HG02870 (cell line): Measurements from ENCODE around the gene BLVRB.
A peak's percentile ranks its signal among the peaks of the same experiment; 100 is the strongest.
"Not testable (repeated sequence)": the region's sequence is repeated elsewhere in the genome, so short reads cannot be mapped to it uniquely, and the experiment has no call there.

Experiments
- ATAC-seq: cut with Tn5 transposase; IDR thresholded peaks from one replicate; pipeline ENCODE4 v1.9.1; 2021; ENCODE audit warnings: mild to moderate bottlenecking, moderate library complexity; ENCODE audit not compliant: unreplicated experiment

The BLVRB gene

DNA sequence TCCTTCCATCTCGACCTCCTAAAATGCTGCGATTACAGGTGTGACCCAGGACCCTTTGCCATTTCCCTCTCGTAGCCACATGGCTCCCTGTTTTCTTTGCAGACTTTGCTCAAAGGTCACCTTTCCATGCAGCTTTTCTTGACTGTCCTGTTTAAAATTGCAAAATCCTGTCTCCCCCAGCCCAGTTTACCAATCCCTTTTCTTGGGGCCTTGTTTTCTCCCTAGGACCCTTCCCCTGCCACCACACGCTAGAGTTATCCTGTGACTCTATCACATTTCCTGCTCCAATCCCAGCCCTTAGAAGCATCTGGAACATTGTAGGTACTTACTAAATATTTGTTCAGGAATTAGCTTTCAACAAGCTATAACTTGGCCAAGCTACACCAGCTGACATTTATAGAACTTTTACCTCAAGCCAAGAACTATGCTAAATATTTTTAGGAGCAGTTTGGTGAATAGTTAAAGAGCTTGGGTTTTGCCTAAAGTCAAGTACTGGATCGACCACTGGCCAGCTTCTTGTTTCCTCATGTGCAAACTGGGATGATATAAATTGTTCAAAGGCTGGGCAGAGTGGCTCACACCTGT lies 12.3 kb downstream of the BLVRB start:
- ATAC-seq: no peak

DNA sequence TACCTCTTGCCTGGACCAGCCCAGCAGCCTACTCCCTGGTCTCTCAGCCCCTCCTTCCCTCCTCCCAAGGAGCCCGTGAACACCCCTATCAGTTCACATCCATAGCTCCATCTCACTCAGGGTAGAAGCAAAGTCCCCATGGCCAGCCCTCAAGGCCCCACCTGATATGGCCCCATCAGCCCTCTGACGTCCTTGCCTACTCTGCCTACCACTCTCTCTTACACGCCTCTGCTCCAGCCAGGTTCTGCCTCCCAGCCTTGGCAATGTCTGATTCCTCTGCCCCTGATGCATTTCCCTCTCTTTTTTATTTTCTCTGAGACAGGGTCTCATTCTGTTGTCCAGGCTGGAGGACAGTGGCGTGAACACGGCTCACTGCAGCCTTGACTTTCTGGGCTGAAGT lies 13.5 kb downstream of the BLVRB start:
- no peak for ATAC-seq

DNA sequence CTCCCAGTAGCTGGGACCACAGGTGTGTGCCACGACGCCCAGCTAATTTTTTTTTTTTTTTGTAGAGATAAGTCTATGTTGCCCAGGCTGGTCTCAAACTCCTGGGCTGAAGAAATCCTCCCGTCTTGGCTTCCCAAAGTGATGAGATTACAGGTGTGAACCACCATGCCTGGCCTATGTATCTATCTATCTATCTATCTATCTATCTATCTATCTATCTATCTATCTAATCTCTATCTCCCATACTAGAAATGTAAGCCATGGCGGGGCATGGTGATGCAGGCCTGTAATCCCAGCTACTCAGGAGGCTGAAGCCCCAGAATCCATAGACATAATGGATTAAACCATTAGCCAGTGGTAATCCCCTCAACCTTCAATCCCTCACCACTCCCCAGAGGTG lies 14.9 kb downstream of the BLVRB start:
- ATAC-seq: no peak

DNA sequence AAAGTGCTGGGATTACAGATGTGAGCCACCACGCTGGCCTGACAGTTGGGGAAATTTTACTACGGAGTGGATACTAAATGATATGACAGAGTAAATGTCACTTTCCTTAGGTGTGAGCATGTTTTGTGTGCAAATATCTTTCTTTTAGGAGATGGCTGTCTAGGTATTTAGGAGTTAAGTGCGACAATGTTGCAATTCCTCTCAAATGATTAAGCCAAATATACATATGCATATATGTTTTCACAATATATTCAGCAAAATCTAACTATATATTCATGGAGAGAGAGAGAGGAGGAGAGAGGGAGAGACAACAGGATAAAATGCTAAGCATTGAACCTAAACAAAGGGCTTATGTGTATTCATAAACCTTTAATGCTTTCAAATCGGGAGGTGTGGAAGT lies 16.0 kb downstream of the BLVRB start:
- ATAC-seq: no peak

DNA sequence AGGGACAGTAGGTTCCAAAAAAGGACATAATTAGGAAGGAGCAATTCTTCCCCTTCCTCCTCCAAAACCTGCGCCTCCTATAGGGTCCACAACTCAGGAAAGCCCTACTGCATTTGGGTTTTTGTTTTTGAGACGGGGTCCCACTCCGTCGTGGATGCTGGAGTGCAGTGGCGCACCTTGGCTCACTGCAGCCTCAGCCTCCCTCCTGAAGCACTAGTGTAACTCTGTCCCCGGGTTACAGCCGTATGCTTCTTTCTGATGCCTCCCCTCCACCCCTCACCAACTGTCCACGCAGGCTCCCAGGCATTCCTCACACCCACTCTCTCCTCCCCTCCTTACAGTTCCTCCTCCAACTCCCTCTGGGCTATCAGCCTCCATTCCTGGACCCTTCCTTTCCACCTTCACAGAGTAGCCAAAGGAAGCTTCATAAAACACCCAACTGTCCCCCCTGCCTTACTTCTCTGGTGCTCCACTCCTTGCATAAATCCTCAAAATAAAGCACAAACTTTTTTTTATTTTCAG lies 19.2 kb downstream of the BLVRB start:
- no peak for ATAC-seq

DNA sequence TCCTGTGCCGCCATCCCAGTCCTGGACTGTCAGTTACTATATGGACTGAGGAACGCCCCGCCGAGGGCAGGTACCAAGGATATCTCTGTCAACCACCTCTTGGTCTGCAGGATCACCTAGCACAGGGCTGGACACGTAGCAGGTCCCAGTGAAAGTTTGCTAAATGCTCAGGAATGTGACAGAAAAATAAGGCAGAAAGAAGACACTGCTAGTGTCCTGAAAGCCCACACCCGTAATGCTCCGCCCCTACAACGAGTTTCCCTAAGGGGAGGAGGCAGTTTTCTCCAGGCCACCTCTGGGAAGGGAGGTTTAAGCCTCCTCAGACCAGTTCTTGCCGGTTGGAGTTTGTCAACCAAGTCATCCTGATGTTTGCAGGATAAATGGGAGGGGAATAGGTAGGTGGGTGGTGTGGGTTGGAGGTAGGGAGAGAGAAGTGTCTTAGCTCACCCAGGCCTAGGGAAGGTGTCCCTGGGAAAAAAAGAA lies 19.7 kb downstream of the BLVRB start:
- ATAC-seq: no peak

DNA sequence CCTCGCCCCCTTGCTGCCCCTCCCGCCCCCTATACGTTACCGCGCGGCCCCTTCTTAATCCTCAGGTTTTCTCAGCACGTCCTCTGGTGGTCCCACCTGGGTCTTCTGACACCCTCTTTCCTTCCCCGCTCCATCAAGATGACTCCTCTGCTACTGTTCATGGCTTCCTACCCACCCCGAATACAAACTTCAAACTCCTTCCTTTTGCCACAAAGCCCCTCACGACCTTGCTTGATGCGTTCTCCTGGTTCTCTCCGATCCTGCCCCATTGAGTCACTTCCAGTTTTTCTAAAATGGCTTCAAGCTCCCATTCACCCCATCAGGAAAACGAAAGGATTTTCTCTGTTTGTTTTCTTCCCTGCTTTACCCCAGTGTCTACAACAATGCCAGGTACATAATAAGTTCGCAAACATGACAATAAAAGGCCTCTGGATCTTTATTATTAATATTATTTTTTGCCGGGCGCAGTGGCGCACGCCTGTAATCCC lies 20.7 kb downstream of the BLVRB start:
- ATAC-seq: no peak

DNA sequence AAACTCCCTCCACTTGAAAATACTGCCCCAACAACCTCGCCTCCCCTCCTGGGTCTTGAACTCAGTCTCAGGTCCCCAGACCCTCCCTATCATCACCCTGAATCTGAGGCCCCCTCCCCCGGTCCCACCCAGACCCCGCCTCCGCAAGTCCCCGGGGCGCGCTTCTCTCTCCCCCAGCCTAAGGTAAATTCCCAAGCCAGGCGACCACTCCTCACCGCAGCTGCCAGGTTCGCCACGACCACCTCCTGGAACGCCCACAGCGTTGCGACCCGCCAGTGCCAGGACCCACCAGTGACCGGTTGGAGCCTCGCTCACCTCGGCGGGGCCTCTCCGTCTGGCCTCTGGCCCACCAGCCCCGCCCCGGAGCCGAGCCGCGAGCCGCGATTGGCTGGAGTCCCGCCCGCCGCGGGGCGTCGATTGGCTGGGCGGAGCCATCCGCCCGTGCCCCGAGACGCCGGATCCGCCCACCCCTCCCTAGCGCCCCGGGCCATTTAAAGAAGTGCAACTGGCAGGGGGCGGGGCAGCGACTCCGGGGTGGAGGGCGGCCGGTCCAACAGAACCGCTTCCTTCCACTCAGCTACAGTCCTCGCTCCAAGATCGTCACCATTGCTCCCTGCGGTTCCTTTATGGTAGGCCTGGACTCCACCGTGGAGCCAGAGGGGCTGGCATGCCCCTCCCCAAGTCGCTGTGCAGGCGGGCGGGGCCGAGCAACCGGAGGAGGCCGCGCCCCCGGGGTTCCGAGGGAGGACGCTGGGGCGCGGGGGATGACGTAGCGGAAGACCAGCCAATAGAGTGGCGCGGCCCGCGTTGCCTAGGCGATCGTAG lies 21.3 kb downstream of the BLVRB start, which contains the start of gene SERTAD3:
Gene SERTAD3 (minus strand): TSS at position 336 of the 825 bp plus-strand sequence. CDS start 2,255 bp downstream, outside the sequence.
- ATAC-seq: peak; percentile 58

DNA sequence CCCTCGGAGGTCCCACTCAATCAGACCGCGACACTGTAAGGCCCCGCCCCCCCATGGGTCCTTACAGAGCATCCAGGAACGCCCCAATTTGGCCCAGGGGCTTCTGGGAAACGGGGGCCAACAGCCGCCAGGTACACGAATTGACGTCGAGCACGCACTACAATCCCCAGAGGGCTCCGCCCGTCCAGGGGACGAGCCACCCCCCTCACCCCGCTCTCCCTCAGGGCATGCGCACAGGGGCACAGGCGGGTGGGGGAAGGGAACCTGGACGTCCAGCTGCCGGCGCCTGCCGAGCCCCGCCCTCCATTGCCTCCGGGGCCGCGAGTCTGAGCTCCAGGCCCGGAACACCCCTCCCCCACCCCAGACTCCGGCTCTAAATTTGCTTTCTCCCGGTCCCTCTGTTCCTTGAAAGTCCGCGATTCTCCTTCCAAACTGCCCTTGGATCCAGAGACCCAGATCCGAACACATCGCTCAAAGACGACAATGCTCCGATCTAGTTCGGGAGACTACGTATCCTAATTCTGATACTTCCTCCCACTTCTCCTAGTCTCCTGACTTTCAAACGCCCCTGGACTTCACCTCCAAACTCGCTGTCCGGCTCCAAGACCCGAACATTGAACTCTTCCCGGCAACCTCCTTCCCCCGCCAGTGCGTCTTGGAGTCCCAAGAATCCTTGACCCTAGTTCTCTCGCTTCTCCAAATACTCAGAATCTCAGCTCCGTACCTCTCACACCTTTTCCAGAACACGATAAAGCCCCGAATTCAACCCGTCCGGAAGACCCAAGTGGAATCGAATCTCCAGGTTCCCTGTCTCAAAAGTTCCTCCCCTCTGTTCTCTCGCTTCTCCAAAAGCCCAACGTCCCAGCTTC lies 22.2 kb downstream of the BLVRB start:
- ATAC-seq: peak; percentile 63

DNA sequence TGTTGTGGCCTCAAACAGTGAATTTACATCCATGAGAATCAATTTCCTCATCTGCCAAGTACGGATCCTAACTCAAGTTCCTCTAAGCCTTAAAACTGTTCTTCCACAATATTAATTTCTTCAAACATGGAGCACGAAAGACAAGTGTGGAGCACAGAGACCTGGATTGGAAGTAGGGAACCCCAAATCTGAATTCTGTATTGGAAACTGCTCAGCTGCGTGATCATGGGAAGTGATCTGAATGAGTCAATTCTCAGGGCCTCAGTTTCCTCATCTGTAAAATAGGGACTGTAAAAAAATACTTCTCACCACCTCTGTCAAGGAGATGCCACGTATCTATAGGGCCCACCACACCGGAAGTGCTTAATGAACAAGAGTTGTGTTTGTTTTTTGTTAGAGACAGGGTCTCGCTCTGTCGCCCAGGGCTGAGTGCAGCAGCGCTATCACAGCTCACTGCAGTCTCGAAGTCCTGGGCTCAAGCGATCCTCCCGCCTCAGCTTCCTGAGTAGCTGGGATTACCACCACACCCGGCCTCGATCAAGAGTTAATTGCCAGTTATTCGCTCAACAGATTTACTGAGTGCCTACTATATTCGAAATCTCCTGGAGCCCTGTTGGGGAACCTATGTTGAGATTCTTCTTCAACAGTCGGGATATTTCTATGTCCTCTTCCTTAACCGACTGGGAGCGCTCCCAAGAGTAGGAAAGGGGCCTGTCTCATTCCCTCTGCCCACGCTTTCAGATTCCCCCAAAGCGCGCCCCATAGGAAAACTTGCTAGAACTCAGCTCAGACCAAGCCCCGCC lies 23.0 kb downstream of the BLVRB start:
- ATAC-seq: no peak

DNA sequence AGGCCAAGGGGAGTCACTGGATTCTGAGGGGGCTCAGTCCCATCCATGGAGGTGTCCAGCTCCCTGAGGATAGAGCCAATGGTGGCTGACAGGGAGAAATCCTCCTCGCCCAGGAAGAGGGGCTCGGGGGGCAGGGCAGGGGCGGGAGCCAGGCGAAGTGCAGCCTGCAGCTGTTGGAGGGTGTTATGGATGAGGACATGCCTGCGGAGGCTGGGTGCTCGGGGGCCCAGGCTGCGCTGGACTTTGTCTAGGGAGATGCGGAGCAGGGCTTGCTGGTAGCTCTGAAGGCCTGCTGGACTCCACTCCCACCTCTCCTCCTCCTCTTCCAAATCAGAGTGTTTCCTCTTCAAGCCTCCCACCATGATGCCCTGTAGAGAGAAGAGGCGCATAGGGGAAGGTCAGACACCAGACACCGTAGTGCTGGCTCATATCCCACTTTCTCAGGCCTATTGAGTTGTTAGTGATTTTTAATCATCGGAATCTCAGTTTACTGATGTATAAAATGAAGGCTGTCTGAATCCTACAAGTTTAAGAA lies 23.8 kb downstream of the BLVRB start:
- no peak for ATAC-seq

DNA sequence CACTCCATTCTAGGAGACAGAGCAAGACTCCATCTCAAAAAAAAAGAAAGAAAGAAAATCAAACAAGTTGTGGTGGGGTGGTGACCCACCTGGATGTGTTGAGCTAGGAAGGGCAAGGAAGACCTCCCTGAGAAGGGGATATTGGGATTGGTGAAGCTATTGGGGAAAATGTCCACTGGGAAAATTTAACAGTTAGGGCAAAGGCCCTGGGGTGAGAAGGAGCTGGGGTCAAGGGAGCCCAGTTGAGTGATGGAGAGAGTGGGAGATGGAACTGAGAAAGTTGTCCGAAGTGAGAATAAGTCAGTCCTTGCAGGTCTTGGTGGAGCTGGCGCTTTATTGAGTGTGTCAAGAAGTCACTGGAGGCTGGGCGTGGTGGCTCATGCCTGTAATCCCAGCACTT lies 27.3 kb downstream of the BLVRB start:
- ATAC-seq: no peak

DNA sequence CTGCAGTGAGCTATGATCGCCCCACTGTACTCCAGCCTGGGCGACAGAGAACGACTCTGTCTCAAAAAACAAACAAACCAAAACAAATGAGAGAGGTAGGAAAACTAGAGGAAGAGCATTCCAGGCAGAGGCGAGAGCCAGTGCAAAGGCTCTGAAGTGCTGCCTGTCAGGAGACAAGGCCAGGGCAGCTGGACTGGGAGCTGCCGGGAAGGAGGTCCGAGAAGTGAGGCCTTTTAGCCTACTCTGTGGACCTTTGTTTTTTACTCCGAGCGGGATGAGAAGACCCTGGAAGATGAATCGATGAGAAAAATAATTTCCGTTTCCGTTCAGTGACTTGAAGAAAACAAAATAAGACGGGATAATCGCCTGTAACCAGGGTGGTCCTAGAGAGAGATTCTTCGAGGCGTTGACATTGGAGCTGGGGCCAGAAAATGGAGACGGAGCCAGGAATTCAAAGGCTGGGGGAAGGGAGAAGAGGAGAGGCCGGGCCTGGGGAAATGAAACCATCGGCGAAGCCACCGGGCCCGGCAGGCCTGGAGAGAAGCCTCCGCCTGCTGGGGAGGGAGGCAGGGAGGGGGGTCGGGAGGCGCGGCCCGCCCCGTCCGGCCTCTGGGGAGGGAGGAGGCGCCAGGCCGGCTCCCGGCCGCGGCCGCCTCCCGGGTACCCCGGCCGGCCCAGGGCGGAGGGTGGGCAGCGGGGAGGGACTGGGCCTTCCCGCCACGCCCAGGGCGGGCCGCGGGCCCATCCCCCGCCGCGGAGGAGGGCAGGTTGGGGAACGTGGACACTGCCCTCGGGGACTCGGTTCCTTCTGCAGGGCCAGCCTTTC lies 31.9 kb downstream of the BLVRB start:
- no peak for ATAC-seq

DNA sequence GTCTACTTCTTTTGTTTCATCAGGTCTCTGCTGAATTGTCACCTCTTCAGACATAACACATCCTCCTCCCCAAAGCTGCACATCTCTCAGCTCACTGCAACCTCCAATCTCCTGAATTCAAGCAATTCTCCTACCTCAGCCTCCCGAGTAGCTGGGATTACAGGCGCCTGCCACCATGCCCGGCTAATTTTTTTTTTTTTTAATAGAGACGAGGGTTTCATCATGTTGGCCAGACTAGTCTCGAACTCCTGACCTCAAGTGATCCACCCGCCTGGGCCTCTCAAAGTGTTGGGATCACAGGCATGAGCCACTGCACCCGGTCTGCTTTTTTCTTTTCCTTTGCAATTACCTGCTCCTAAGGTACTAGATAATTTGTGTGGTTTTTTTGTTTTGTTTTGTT lies 32.8 kb downstream of the BLVRB start:
- ATAC-seq: not testable (repeated sequence)

DNA sequence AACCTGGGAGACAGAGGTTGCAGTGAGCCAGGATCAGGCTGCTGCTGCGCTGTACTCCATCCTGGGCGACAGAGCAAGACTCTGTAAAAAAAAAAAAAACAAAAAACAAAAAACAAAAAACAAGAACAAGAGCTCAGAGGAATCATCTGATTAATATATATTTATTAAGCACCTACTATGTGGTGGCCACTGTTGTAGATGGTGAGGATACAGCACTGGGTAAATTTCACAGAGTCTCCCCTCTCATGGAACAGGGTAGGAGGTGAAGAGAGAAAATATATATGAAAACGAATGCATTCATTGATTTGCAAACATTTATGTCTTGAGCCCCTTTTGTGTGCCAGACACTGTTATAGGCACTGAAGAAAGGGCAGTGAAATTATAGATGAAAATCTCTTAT lies 33.8 kb downstream of the BLVRB start:
- ATAC-seq: no peak

DNA sequence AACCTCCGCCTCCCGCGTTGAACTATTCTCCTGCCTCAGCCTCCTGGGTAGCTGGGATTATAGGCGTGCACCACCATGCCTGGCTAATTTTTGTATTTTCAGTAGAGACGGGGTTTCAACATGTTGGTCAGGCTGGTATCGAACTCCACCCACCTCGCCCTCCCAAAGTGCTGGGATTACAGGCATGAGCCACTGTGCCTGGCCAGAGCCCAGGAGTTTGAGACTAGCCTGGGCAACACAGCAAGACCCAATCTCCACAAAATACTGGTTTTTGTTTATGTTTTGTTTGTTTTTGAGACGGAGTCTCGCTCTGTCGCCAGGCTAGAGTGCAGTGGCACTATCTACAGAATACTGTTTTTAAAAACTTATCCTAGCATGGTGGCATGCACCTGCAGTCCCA lies 35.3 kb downstream of the BLVRB start:
- ATAC-seq: not testable (repeated sequence)

DNA sequence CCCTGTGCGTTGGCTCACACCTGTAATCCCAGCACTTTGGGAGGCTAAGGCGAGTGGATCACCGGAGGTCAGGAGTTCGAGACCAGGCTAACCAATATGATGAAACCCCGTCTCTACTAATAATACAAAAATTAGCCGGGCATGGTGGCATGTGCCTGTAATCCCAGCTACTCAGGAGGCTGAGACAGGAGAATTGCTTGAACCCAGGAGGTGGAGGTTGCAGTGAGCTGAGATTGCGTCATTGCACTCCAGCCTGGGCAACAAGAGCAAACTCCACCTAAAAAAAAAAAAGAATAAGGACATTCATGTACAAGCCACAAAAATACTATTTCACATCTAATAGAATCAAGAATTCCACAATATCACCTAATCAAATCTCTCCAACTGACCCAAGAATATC lies 37.3 kb downstream of the BLVRB start:
- ATAC-seq: not testable (repeated sequence)

DNA sequence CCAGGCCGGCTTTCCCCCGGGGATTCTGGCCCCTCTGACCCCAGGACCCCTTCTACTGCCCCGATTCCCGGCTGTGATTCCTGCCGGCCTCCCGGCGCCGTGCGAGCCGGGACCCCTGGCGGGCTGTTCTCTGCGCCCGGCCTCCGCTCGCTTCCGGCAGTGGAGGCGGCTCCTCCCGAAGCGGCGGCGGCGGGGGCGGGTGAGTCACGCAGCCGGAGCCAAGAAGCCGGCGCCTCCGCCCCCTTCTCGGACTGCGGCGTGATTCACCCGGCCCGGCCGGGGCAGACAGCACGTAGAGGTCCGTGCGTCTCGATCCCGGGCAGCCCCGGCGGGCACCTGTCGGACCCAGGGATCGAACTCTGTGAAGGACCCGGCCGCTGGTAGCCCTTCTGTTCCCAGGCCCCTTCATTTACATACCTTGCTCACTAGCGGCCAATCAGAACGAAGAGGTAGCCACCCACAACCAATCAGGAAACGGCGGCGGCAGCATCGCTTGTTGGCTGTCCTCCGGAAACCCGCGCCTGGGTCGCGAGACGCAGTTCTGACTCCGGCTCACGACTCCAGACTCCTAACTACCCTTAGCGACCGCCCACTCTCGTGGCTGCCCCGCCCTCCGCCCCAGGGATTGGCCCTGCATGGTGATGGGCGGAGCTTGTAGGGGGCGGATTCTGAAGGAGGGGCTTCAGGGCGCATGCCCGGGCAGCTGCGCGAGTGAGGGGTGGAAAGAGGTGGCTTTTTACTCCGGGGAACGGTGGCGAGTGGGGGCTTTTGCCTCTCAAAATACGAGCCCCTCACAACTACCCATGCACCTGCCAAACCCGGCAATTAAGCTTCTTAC lies 39.9 kb downstream of the BLVRB start, which contains the start of gene SERTAD1:
Gene SERTAD1 (minus strand): TSS at position 543 of the 838 bp plus-strand sequence. CDS start 2,446 bp downstream, outside the sequence.
- ATAC-seq: peak; percentile 76
